GM12878 (cell line): Measurements from ENCODE around the gene CCNL2.

Experiments used
- BMI1 ChIP-seq: fragments of 450-650 bp; IDR thresholded peaks from 2 replicates; pipeline ENCODE4 v1.6.1; 2016; ENCODE audit warnings: mild to moderate bottlenecking, moderate library complexity, borderline replicate concordance
- TF ChIP-seq, protein P1 (sequence below): fragments of 450-650 bp; formaldehyde crosslinking; IDR thresholded peaks from 2 replicates; pipeline ENCODE4 v1.4.0; 2022; ENCODE audit warnings: mild to moderate bottlenecking, moderate library complexity
- TF ChIP-seq, protein P2 (sequence below), 3 experiments: IDR thresholded peaks in 2 of 3; conservative IDR thresholded peaks in 1 of 3; 2 replicates each; pipeline ENCODE4 v1.5.1; 2011; ENCODE audit warnings: low read depth in 3 of 3, low read length in 3 of 3, mild to moderate bottlenecking in 3 of 3, control low read depth in 2 of 3, moderate library complexity in 2 of 3, inconsistent platforms in 1 of 3, mixed read lengths in 1 of 3; ENCODE audit not compliant: control insufficient read depth in 2 of 3, insufficient read depth in 1 of 3; ENCODE audit errors: extremely low read depth in 1 of 3

- TF ChIP-seq, protein P1, sequence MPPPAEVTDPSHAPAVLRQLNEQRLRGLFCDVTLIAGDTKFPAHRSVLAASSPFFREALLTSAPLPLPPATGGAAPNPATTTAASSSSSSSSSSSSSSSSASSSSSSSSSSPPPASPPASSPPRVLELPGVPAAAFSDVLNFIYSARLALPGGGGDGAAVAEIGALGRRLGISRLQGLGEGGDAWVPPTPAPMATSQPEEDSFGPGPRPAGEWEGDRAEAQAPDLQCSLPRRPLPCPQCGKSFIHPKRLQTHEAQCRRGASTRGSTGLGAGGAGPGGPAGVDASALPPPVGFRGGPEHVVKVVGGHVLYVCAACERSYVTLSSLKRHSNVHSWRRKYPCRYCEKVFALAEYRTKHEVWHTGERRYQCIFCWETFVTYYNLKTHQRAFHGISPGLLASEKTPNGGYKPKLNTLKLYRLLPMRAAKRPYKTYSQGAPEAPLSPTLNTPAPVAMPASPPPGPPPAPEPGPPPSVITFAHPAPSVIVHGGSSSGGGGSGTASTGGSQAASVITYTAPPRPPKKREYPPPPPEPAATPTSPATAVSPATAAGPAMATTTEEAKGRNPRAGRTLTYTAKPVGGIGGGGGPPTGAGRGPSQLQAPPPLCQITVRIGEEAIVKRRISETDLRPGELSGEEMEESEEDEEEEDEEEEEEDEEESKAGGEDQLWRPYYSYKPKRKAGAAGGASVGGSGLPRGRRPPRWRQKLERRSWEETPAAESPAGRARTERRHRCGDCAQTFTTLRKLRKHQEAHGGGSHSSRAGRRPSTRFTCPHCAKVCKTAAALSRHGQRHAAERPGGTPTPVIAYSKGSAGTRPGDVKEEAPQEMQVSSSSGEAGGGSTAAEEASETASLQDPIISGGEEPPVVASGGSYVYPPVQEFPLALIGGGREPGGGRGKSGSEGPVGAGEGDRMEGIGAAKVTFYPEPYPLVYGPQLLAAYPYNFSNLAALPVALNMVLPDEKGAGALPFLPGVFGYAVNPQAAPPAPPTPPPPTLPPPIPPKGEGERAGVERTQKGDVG: no peak
- no peak for TF ChIP-seq BMI1
- TF ChIP-seq, protein P2, sequence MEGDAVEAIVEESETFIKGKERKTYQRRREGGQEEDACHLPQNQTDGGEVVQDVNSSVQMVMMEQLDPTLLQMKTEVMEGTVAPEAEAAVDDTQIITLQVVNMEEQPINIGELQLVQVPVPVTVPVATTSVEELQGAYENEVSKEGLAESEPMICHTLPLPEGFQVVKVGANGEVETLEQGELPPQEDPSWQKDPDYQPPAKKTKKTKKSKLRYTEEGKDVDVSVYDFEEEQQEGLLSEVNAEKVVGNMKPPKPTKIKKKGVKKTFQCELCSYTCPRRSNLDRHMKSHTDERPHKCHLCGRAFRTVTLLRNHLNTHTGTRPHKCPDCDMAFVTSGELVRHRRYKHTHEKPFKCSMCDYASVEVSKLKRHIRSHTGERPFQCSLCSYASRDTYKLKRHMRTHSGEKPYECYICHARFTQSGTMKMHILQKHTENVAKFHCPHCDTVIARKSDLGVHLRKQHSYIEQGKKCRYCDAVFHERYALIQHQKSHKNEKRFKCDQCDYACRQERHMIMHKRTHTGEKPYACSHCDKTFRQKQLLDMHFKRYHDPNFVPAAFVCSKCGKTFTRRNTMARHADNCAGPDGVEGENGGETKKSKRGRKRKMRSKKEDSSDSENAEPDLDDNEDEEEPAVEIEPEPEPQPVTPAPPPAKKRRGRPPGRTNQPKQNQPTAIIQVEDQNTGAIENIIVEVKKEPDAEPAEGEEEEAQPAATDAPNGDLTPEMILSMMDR (IDR thresholded peaks at IDR 0.05 in 2 of 3, conservative IDR thresholded peaks at IDR 0.05 in 1 of 3; ENCODE audit: control insufficient read depth in 2 of 3, extremely low read depth in 1 of 3, insufficient read depth in 1 of 3, low read depth in 3 of 3, low read length in 3 of 3): no peak
Measured at GRCh38 chr1:1355416-1355815, 43.7 kb downstream of the CCNL2 start.
